ENCODE results near the gene ANKDD1B. TPM values are rescaled to one million over a fixed set of nuclear protein-coding genes. Genes with fewer than 3 reads are reported as not detected.

The ANKDD1B gene
- total and polyA plus RNA-seq, 2 experiments from 2014 or later = 0.40 to 0.73 TPM

- TF ChIP-seq ZNF462 (CRISPR knock-in tag; IDR thresholded peaks at IDR 0.05) = no peak
- no peak for TF ChIP-seq POLR2AphosphoS5 (IDR thresholded peaks at IDR 0.05; ENCODE audit: low read depth)
- TF ChIP-seq ZNF114 (CRISPR knock-in tag; IDR thresholded peaks at IDR 0.05) = no peak
- TF ChIP-seq, protein P1, sequence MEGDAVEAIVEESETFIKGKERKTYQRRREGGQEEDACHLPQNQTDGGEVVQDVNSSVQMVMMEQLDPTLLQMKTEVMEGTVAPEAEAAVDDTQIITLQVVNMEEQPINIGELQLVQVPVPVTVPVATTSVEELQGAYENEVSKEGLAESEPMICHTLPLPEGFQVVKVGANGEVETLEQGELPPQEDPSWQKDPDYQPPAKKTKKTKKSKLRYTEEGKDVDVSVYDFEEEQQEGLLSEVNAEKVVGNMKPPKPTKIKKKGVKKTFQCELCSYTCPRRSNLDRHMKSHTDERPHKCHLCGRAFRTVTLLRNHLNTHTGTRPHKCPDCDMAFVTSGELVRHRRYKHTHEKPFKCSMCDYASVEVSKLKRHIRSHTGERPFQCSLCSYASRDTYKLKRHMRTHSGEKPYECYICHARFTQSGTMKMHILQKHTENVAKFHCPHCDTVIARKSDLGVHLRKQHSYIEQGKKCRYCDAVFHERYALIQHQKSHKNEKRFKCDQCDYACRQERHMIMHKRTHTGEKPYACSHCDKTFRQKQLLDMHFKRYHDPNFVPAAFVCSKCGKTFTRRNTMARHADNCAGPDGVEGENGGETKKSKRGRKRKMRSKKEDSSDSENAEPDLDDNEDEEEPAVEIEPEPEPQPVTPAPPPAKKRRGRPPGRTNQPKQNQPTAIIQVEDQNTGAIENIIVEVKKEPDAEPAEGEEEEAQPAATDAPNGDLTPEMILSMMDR (conservative IDR thresholded peaks at IDR 0.05; ENCODE audit: low read depth in 2 of 2) = no peak
- no peak for TF ChIP-seq JUNB (IDR thresholded peaks at IDR 0.05; ENCODE audit: unreplicated experiment)
These were observed 22.6 kb upstream of the ANKDD1B start (continued) for GRCh38 chr5:75588666-75589065.

DNA sequence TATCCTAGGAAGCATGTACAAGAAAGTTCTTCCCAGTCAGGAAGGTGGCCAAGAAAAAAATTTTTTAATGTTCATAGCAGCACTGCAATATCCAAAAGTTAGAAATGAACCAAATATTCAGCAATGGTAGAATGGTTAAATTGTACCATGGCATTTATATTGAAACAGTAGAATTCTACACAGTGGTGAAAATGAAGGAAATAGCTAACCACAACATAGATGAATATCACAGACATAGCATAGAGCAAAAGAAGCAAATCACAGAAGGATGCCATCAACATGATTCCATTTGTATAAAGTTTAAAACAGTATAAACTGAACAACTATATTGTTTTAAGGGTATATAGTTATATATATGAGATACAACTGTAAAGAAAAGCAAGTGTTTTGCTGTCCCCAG lies 10.7 kb upstream of the ANKDD1B start:
- H3K4me1 ChIP-seq (ENCODE audit: insufficient read depth) = peaks cover 5% of the 10 kb centered on the region
- no peak overlapping the region for H3K4me2 ChIP-seq
- no peak overlapping the region for H3K27ac ChIP-seq (ENCODE audit: low read depth)
- ATAC-seq (no peak), DNase-seq (ENCODE audit: low spot score) (no peak)
- H3K9me3 Mint-ChIP-seq = no peaks in the 10 kb centered on the region
- no peak overlapping the region for H2AFZ ChIP-seq
- no peak overlapping the region for H3K4me3 Mint-ChIP-seq
- no peaks in the 10 kb centered on the region for H3K36me3 Mint-ChIP-seq (ENCODE audit: low read depth)
- no peak overlapping the region for H3K27ac Mint-ChIP-seq
- H3K27me3 Mint-ChIP-seq (ENCODE audit: insufficient read depth, low read depth, poor library complexity) = no peaks in the 10 kb centered on the region
- no peaks in the 10 kb centered on the region for H3K79me2 ChIP-seq (replicated peaks; ENCODE audit: insufficient read depth)
- no peaks in the 10 kb centered on the region for H4K20me1 ChIP-seq (replicated peaks; ENCODE audit: insufficient read depth)
- peaks cover 3% of the 10 kb centered on the region; the same call in 1 of the 2 replicates for H3K9me2 ChIP-seq (ENCODE audit: insufficient read depth)
- H3K4me1 Mint-ChIP-seq = peaks cover under 1% of the 10 kb centered on the region; the same call in 2 of the 3 replicates
- H3K27me3 ChIP-seq (ENCODE audit: insufficient read depth) = no peaks in the 10 kb centered on the region
- no peak overlapping the region for H3K4me3 ChIP-seq
- H3K36me3 ChIP-seq (ENCODE audit: insufficient read depth) = no peaks in the 10 kb centered on the region
- H3F3A ChIP-seq (replicated peaks; ENCODE audit: low read depth) = no peaks in the 10 kb centered on the region
- TF ChIP-seq ZNF462 (CRISPR knock-in tag; IDR thresholded peaks at IDR 0.05) (no peak), EZH2phosphoT487 (IDR thresholded peaks at IDR 0.05; ENCODE audit: unreplicated experiment) (no peak), CREB1 (CRISPR knock-in tag; IDR thresholded peaks at IDR 0.05; ENCODE audit: low read depth) (no peak), JUNB (IDR thresholded peaks at IDR 0.05; ENCODE audit: unreplicated experiment) (no peak), EZH2 (IDR thresholded peaks at IDR 0.05; ENCODE audit: low read depth, unreplicated experiment) (no peak)

Measured in GM23338 (cell line).